ENCODE results near the gene GSK3A.

Gene GSK3A

GRCh38 chr19:42242512-42243409 lies at the start of gene GSK3A:
TSS of gene GSK3A (minus strand) at chr19:42242602. CDS start at chr19:42242465, 137 bp downstream.
- no peak for TF ChIP-seq HDGF (IDR thresholded peaks at IDR 0.05; ENCODE audit: borderline replicate concordance)
- peak; percentile 89 for TF ChIP-seq CTBP1 (IDR thresholded peaks at IDR 0.05; ENCODE audit: borderline replicate concordance)
- TF ChIP-seq PKNOX1 (IDR thresholded peaks at IDR 0.05): peak; percentile 97
- peak; percentile 82 for TF ChIP-seq SUZ12 (IDR thresholded peaks at IDR 0.05)
- no peak for TF ChIP-seq ARNT (IDR thresholded peaks at IDR 0.05)
- TF ChIP-seq ELF4 (IDR thresholded peaks at IDR 0.05): peak; percentile 79
- peak; percentile 37; the same call in 1 of the 2 replicates for TF ChIP-seq L3MBTL2 (conservative IDR thresholded peaks at IDR 0.05)
- no peak for TF ChIP-seq TARDBP (IDR thresholded peaks at IDR 0.05)
- CTCF ChIA-PET: interaction anchor here (0.6 to 1.7 kb wide), 3 partner anchors 36 to 69 kb away, joined by 3 to 10 read pairs (median 3); no protein-coding TSS in a partner anchor
- POLR2A ChIA-PET: interaction anchor here (0.6 to 8.0 kb wide), 28 partner anchors 9 to 283 kb away, joined by 3 to 140 read pairs (median 4); partner anchors contain the start of genes DEDD2, ERF, PAFAH1B3 and PRR19
- peak; percentile 86 for DNase-seq (ENCODE audit: extremely low spot score)

- TF ChIP-seq LEF1 (IDR thresholded peaks at IDR 0.05; ENCODE audit: borderline replicate concordance): no peak
- no peak for TF ChIP-seq FOXM1 (IDR thresholded peaks at IDR 0.05; ENCODE audit: borderline replicate concordance)
- TF ChIP-seq ELF4 (IDR thresholded peaks at IDR 0.05): no peak
- TF ChIP-seq HDGF (IDR thresholded peaks at IDR 0.05; ENCODE audit: borderline replicate concordance): no peak
- no peak for TF ChIP-seq SUZ12 (IDR thresholded peaks at IDR 0.05)
- no peak for TF ChIP-seq TARDBP (IDR thresholded peaks at IDR 0.05)
- CTCF ChIA-PET: no interaction called here
- DNase-seq (ENCODE audit: extremely low spot score): no peak
- POLR2A ChIA-PET: no interaction called here
These were observed 49.0 kb upstream of the GSK3A start for GRCh38 chr19:42291435-42291810.

- no peak for TF ChIP-seq NFRKB (IDR thresholded peaks at IDR 0.05)
- TF ChIP-seq HDGF (IDR thresholded peaks at IDR 0.05; ENCODE audit: borderline replicate concordance): no peak
- TF ChIP-seq ARNT (IDR thresholded peaks at IDR 0.05): no peak
- no peak for TF ChIP-seq L3MBTL2 (conservative IDR thresholded peaks at IDR 0.05)
- TF ChIP-seq TARDBP (IDR thresholded peaks at IDR 0.05): no peak
- TF ChIP-seq SUZ12 (IDR thresholded peaks at IDR 0.05): no peak
- no peak for DNase-seq (ENCODE audit: extremely low spot score)
- ChIA-PET CTCF (no interaction called here), POLR2A (interaction anchor here (0.9 kb wide), 1 partner anchor 11 kb away, joined by 3 read pairs; no protein-coding TSS in a partner anchor)
These were observed 48.4 kb upstream of the GSK3A start for GRCh38 chr19:42290523-42291434.

GRCh38 chr19:42290136-42290522 lies 47.7 kb upstream of the GSK3A start:
- ChIA-PET POLR2A (interaction anchor here (0.9 to 1.4 kb wide), 2 partner anchors 11 to 47 kb away, joined by 3 to 4 read pairs; no protein-coding TSS in a partner anchor), CTCF (no interaction called here)
- DNase-seq (ENCODE audit: extremely low spot score): no peak
- no peak for TF ChIP-seq SP1 (IDR thresholded peaks at IDR 0.05)
- TF ChIP-seq ZNF384 (IDR thresholded peaks at IDR 0.05): no peak
- TF ChIP-seq ARNT (IDR thresholded peaks at IDR 0.05): no peak
- TF ChIP-seq SUZ12 (IDR thresholded peaks at IDR 0.05): no peak
- no peak for TF ChIP-seq LEF1 (IDR thresholded peaks at IDR 0.05; ENCODE audit: borderline replicate concordance)
- no peak for TF ChIP-seq HDGF (IDR thresholded peaks at IDR 0.05; ENCODE audit: borderline replicate concordance)
- no peak for TF ChIP-seq L3MBTL2 (conservative IDR thresholded peaks at IDR 0.05)
- no peak for TF ChIP-seq PKNOX1 (IDR thresholded peaks at IDR 0.05)
- no peak for TF ChIP-seq CTBP1 (IDR thresholded peaks at IDR 0.05; ENCODE audit: borderline replicate concordance)
- TF ChIP-seq BHLHE40 (IDR thresholded peaks at IDR 0.05; ENCODE audit: borderline replicate concordance): no peak
- TF ChIP-seq FOXA1 (IDR thresholded peaks at IDR 0.05): no peak
- TF ChIP-seq ELF4 (IDR thresholded peaks at IDR 0.05): no peak
- no peak for TF ChIP-seq FOXM1 (IDR thresholded peaks at IDR 0.05; ENCODE audit: borderline replicate concordance)
- no peak for TF ChIP-seq TARDBP (IDR thresholded peaks at IDR 0.05)
- no peak for TF ChIP-seq NFRKB (IDR thresholded peaks at IDR 0.05)
- no peak for TF ChIP-seq FOXK2 (IDR thresholded peaks at IDR 0.05)

GRCh38 chr19:42289556-42290041 lies 47.2 kb upstream of the GSK3A start:
- POLR2A ChIA-PET: interaction anchor here (0.9 to 1.4 kb wide), 2 partner anchors 10 to 46 kb away, joined by 3 to 4 read pairs; no protein-coding TSS in a partner anchor
- DNase-seq (ENCODE audit: extremely low spot score): no peak
- CTCF ChIA-PET: no interaction called here
- TF ChIP-seq ZNF384 (IDR thresholded peaks at IDR 0.05) (no peak), L3MBTL2 (conservative IDR thresholded peaks at IDR 0.05) (no peak), CTBP1 (IDR thresholded peaks at IDR 0.05; ENCODE audit: borderline replicate concordance) (no peak), TARDBP (IDR thresholded peaks at IDR 0.05) (no peak), BHLHE40 (IDR thresholded peaks at IDR 0.05; ENCODE audit: borderline replicate concordance) (no peak), ARNT (IDR thresholded peaks at IDR 0.05) (no peak), FOXK2 (IDR thresholded peaks at IDR 0.05) (no peak), NFRKB (IDR thresholded peaks at IDR 0.05) (no peak), FOXM1 (IDR thresholded peaks at IDR 0.05; ENCODE audit: borderline replicate concordance) (no peak), FOXA1 (IDR thresholded peaks at IDR 0.05) (no peak), PKNOX1 (IDR thresholded peaks at IDR 0.05) (no peak), ELF4 (IDR thresholded peaks at IDR 0.05) (no peak), SP1 (IDR thresholded peaks at IDR 0.05) (no peak), HDGF (IDR thresholded peaks at IDR 0.05; ENCODE audit: borderline replicate concordance) (no peak), LEF1 (IDR thresholded peaks at IDR 0.05; ENCODE audit: borderline replicate concordance) (no peak), SUZ12 (IDR thresholded peaks at IDR 0.05) (no peak)
